ENCODE data around the gene ITGAD.

ITGAD gene

GRCh38 chr16:31461201-31461920 is 68.2 kb downstream of the ITGAD start:
- DNase-seq: no peak

GRCh38 chr16:31461921-31462804 is 69.0 kb downstream of the ITGAD start:
- no peak for DNase-seq

- no peak for DNase-seq
These were observed 71.2 kb downstream of the ITGAD start for GRCh38 chr16:31464348-31464769.

- DNase-seq: no peak
These were observed 71.7 kb downstream of the ITGAD start for GRCh38 chr16:31464781-31465260.

- DNase-seq: no peak
These were observed 72.7 kb downstream of the ITGAD start for GRCh38 chr16:31465788-31466370.

- no peak for DNase-seq
These were observed 73.3 kb downstream of the ITGAD start for GRCh38 chr16:31466381-31466841.

GRCh38 chr16:31467151-31467773 is 74.1 kb downstream of the ITGAD start:
- DNase-seq: no peak

- no peak for DNase-seq
These were observed 74.7 kb downstream of the ITGAD start for GRCh38 chr16:31467858-31468257.

- no peak for DNase-seq
These were observed 77.5 kb downstream of the ITGAD start for GRCh38 chr16:31470615-31471014.

GRCh38 chr16:31471241-31471874 is 78.2 kb downstream of the ITGAD start:
- no peak for DNase-seq

- DNase-seq: no peak
These were observed 79.0 kb downstream of the ITGAD start, which contains the start of gene TGFB1I1 for GRCh38 chr16:31471875-31472708. Gene TGFB1I1 (plus strand): TSS chr16:31472152. CDS start chr16:31472189, 37 bp downstream.

- peak; percentile 90 to 93 for DNase-seq
These were observed 79.6 kb downstream of the ITGAD start for GRCh38 chr16:31472709-31473203.

GRCh38 chr16:31473264-31473984 is 80.3 kb downstream of the ITGAD start:
- no peak for DNase-seq

- DNase-seq: no peak
These were observed 81.1 kb downstream of the ITGAD start for GRCh38 chr16:31474173-31474714.

- no peak for DNase-seq
These were observed 81.9 kb downstream of the ITGAD start for GRCh38 chr16:31474773-31475738.

- no peak for DNase-seq
These were observed 82.8 kb downstream of the ITGAD start for GRCh38 chr16:31475946-31476302.
